HG03064 (cell line): ENCODE measurements around the gene AK3.
A peak's percentile ranks its signal among the peaks of the same experiment; 100 is the strongest.
"Not testable (repeated sequence)": the region's sequence is repeated elsewhere in the genome, so short reads cannot be mapped to it uniquely, and the experiment has no call there.

ENCODE experiments used
- ATAC-seq: cut with Tn5 transposase; IDR thresholded peaks from one replicate; pipeline ENCODE4 v1.9.1; 2021; ENCODE audit warnings: low read depth; ENCODE audit not compliant: unreplicated experiment

Gene AK3

DNA sequence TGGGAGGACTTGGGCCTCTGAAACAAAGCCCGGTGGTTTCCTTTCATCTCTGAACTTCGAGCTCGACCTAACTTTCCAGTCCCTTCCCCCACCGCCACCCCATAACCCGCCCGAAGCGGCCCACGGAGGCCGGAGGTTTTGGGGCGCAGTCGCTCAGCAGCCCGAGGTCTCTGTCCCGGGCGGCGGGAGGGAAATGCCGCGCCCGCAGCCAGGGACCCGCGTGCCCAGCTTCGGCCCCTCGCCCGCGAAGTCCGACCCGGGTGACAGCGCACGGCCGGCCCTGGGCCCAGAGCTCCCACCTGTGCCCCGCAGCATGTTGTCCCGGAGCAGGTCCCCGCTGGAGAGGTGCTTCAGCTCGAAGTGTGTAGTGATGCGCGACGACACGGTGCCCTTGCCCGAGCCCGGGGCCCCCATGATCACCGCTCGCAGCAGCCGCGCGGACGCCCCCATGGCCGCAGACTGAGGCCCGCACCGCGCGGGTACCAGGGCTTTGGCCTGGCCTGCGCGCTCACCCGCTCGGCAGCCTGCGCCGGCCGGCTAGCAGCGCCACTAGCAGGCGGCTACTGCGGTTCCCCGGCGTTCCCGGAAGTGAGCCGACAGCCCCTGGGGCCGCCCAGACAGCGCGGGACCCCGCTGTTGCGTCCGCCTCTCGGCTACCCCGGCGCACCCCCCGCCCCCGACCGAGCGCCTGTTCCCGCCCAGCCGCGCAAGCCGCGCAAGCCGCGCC lies at the start of gene AK3:
Gene AK3, minus strand, starts transcription at position 565 of the 727 bp plus-strand sequence. Its CDS starts 115 bp downstream, at position 450.
- ATAC-seq = peak; percentile 84

DNA sequence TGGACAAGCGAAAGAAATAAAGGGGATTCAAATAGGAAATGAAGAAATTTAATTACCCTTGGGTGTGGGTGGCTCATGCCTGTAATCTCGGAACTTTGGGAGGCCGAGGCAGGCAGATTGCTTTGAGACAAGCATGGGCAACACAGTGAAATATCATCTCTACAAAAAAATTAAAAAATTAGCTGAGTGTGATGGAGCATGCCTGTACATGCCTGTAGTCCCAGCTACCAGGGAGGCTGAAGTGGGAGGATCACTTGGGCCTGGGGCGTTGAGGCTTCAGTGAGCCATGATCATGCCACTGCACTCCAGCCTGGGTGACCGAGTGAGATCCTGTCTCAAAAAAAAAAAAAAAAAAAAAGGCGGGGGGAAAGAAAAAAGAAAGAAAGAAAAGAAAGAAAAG lies 47.7 kb upstream of the AK3 start:
- no peak for ATAC-seq

DNA sequence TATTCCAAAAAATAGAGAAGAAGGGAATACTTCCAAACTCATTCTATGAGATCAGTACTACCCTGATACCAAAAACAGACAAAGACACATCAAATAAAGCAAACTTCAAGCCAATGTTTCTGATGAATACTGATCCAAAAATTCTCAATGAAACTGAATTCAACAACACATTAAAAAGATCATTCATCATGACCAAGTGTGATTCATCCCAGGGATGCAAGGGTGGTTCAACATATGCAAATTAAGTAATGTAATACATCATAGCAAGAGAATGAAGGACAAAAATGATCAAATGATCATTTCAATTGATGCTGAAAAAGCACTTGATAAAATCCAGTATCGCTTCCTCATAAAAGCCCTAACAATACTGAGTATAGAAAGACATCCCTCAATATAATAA lies 46.9 kb upstream of the AK3 start:
- no peak for ATAC-seq

DNA sequence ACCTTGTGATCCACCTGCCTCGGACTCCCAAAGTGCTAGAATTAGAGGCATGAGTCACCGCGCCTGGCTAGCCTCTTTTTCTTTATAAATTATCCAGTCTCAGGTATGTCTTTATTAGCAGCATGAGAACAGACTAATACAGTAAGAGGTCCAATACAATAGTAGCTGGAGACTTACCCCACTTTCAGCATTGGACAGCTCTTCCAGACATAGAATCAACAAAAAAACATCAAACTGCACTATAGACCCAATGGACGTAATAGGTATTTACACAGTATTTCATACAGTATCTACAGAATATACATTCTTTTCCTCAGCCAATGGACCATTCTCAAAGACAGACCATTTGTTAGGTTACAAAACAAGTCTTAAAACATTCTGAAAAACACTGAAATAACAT lies 45.6 kb upstream of the AK3 start:
- ATAC-seq = no peak

DNA sequence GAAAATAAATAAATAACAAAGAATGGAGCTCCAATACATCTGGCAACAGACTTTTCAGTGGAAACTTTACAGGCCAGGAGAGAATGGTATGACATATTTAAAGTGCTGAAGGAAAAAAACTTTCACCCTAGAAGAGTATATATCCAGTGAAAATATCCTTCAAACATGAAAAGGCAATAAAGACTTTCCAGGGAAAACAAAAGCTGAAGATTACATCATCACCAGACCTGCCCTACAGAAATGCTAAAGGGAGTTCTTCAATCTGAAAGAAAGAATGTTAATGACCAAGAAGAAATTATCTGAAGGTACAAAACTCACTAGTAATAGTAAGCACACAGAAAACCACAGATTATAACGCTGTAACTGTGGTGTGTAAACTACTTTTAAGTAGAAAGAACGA lies 43.4 kb upstream of the AK3 start:
- no peak for ATAC-seq

DNA sequence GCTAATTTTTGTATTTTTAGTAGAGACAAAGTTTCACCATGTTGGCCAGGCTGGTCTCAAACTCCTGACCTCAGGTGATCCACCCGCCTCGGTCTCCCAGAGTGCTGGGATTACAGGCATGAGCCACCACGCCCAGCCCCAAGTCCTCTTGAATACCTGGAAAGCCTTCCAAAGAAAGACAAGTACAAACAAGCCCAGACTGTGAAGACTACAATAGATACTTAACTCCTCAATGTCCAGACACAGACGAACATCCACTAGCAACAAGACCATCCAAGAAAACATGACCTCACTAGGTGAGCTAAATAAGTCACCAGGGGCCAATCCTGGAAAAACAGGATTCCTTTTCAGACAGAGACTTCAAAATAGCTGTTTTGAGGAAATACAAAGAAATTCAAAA lies 42.2 kb upstream of the AK3 start:
- not testable (repeated sequence) for ATAC-seq

DNA sequence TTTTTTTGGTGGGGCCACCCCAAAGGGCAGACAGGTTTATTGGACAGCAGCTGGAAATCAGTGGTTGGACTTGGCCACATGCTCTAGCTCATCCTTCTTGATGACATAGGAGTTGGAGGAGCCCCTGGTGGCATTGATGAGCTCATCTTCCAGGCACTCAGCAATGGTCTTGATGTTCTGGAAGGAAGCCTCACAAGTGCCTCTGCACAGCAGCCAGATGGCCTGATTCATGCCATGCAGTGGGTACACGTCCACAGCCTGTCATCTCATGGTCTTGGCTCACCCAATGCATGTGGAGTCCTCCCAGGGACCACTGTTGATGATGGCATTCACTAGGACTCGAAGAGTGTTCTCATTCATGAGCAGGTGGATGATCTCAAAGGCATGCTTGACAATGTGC lies 40.4 kb upstream of the AK3 start:
- ATAC-seq = no peak

DNA sequence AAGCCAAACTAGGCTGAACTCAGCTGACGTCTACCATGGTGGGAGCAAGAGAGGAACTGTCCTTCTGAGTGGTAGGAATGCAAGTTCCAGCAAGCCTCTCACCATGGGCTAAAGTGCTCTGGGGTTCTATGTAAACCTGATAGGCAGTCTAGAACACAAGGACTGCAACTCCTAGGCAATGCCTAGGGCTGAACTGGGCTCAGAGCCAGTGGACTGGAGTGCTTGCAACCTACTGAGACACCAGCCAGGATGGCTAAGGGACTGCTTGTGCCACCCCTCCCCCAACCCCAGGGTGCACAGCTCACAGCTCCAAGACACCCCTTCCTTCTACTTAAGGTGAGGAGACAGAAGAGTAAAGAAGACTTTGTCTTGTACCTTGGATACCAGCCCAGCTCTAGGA lies 39.6 kb upstream of the AK3 start:
- no peak for ATAC-seq

DNA sequence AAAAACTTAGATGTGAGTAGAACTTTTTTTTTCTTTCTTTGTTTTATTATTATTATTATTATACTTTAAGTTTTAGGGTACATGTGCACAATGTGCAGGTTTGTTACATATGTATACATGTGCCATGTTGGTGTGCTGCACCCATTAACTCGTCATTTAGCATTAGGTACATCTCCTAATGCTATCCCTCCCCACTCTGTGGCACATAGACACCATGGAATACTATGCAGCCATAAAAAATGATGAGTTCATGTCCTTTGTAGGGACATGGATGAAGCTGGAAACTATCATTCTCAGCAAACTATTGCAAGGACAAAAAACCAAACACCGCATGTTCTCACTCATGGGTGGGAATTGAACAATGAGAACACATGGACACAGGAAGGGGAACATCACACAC lies 34.0 kb upstream of the AK3 start:
- ATAC-seq = not testable (repeated sequence)

DNA sequence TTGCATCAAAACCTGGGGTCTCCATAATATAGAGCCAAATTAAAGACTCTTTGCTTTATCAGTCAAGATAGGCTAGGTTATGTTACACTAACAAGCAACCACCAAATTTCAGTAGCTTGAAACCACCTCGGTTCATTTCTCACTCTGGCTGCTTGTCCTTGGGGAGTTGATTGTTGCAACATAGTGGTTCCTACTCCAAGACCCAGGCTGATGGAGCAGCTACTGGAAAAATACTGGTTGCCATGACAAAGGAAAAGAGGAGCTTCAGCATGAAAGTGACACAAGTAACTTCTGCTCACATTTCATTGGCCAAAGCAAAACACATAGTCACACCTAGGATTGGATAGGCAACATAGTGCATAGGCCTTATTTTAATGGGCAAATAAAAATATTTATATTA lies 33.2 kb upstream of the AK3 start:
- ATAC-seq = no peak

DNA sequence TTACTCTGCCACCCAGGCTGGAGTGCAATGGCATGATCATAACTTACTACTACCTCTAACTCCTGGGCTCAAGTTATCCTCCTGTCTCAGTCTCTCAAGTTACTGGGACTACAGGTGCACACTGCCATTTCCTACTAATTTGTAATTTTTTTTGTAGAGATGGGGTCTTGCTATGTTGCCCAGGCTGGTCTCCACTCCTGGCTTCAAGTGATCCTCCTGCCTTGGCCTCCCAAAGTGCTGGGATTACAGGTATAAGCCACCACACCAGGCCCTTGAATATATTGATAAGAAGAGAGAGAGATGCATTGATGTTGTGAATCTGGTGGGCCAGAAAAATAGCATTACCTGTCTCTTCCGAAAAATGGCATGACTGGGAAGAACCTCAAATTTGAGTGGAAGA lies 30.8 kb upstream of the AK3 start:
- no peak for ATAC-seq

DNA sequence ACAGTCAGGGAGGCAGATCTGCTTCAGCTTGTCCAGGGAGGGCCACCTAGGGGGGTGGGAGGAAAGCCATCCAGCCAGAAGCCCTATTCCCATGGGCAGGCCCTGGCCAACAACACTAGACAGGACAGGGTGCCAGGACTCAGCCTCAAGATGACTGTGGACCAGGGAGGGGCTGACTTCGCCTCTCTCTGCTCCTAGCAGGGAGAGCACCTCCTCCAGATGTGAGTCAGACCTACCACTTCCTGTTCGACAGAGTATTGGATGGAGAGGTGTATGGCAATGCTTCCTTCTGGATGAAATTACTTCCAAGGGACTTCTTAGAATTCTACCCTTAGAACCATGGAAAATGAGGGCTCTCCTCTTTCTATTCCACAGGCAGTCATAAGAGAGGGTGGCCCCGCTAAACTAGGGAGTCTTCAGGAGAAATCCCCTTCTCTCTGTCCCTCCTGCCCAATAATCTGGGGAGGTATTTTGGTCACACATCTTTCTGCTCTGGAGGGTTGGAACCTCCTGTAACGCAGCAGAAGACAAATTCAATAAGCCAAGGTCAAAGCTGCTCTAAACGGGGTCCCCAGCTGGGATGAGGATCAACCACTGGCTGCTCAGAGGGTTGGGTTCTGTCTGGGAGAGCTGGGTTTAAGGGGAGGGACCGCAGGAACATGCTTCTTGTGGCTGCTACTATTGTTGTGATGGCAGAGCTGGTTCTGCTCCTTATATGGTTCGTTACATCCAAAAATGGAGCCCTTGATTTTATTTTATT lies 28.5 kb upstream of the AK3 start:
- no peak for ATAC-seq

DNA sequence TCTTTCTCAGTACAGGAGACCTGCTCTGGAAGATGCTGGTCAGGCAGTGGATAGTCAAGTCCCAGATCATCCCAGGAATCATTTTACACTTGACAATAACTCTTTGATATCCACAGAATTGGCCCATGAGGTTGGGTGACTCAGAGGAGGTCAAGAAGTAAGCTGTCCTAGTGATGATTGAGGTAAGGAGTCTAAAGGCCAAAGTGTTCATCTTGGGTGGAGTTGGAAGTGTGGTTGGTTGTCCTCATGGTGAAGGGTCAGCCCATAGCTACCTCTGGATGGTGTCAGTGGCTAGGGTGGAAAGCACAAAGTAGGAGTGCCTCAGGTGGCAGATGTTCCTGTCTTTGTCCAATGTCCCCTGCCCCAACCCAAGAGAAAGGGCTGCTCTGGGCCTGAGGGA lies 27.7 kb upstream of the AK3 start:
- ATAC-seq = no peak

DNA sequence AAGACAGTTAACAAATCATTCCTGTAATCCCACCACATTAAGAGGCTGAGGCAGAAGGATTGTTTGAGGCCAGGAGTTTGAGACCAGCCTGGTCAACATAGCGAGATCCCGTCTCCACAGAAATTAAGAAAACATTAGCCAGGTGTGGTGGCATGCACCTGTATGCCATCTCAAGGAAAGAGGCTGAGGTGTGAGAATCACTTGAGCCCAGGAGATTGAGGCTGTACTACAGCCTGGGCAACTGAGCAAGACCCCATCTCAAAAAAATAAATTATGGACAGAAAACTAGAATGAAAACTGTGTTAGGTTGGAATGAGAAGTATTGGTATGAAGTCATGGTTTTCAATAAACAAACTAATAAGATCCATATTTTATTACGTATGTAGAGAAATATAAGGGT lies 23.0 kb upstream of the AK3 start:
- no peak for ATAC-seq

DNA sequence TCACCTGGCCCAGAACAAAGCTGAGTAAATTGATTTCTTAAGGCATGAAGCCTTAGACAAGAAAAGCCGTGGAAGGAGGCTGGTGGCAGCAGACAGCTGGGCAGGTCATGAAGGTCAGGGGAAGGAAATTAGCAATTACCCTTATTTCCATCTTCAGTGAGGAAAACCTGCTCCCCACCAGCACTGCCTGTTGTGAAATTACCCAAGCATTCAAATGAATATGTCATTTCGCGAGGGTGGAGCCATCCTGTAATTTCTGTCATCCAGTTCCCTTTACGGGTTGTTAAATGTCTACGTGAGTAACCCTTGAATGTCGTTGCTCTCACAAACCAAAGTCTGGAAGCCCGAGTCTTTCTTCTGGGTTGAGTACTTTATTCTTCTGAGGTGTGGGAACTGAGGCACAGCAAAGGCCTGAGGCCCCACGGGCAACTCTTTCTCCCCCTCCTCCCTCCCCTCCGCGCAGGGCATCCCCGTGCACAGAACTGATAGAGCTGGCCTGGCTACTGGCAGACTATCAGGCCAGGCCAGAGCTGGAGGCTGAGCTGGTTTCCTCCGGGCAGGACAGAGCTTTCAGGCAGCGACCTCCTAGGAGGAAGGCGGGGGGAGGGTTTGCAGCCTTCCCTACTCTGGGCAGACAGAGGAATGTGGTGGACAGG lies 22.0 kb upstream of the AK3 start:
- ATAC-seq = peak; percentile 13

DNA sequence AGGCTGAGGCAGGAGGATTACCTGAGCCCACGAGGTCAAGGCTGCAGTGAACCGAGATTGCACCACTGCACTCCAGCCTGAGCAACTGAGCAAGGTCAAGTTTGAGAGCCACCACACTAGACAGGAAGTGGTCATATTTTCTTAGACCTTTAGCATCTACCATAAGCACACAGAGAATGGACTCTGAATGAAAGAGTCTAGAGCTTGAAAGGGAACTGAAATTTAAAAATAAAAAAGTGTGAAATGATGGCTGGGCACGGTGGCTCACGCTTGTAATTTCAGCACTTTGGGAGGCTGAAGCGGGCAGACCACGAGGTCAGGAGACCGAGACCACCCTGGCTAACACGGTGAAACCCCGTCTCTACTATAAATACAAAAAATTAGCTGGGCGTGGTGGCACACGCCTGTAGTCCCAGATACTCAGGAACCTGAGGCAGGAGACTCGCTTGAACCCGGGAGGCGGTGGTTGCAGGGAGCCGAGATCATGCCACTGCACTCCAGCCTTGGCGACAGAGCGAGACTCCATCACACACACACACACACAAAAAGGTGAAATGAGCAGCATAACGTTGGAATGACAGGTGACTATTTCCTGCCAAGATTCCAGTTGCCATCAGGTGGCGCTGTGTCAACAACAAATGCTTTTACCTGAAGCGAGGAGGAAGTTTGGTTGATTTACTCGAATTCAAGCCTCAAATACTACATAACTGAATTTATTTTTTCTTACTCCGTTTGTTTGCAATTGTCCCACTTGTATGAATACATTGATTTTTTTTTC lies 21.3 kb upstream of the AK3 start:
- ATAC-seq = peak; percentile 82

DNA sequence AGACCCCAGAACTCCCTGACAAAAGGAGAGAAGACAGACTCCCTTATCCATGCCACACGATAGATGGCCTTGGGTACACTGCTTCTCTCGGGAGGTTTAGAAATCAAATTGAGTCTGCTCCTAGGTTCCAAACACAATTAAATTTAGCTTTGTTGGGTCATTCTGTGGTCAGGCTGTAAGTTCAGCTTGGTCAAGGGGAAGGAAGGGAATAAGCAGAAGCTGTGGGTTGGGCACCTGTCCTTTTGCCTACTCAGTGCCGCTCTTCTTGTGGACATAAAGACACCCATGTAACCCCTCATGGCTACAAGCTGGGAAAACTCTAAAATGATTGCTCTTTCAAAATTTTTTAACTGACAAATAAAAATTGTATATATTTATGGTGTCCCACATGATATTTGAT lies 19.1 kb upstream of the AK3 start:
- no peak for ATAC-seq

DNA sequence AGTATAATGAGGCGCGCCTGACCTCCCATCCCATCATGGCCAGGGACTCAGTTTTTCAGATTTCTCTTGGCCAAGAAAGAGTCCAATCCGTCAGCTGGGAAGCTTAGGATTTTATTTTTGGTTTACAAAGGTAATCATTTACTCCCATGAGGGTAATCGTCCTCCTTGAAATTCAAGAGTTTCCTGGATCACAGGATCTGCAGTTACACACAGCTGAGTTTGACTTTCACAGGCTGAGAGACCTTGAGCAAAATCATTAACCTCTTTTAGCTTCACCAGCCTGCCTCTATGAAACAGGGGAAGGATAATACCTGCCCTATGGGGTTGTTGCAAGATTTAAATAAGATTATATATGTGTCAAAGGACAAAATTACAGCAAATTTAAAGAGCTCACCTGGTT lies 15.4 kb upstream of the AK3 start:
- no peak for ATAC-seq

DNA sequence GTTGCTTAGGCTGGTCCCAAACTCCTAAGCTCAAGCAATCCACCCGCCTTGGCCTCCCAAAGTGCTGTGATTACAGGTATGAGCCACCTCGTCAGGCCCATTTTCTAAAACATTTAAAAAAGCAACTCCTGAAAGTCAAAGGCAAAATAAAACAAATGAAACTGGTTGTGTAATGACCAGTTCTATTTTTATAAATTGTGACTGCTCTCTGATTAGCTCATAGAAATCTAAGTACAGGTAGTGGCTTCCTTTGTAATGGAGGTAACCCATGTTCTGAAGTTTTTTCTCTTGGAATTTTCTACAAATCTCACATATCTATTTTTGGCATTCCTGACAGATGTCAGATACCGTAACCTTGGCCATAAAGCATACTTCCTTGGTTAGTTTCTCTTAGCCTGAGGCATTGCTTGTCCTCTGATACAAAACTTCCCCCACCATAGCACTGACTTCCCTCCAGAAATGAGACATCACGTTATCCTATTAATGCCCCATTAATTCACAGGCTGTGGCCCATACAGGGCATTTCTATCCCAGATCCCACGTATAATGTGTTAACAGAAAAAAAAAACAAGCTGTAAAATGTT lies 14.1 kb upstream of the AK3 start:
- no peak for ATAC-seq

DNA sequence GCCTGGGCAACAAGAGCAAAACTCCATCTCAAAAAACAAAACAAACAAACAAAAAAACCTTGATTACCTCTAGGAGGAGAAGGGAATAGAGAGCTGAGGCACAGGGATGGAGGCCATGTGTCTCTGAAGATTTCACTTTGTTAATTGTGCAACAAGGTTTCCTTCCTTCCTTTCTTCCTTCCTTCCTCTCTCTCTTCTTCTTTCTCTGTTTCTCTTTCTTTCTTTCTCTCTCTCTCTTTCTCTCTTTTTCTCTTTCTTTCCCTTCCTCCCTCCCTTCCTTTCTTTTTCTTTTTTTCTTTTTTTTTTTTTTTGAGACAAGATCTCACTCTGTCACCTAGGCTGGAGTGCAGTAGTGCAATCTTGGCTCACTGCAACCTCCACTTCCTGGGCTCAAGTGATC lies 13.5 kb upstream of the AK3 start:
- ATAC-seq = not testable (repeated sequence)
